GM15510 (cell line): Measurements from ENCODE around the gene FAM234A.

Source experiments
- POLR2A ChIP-seq: IDR thresholded peaks from 3 replicates; pipeline ENCODE4 v1.6.1; 2011; ENCODE audit warnings: borderline replicate concordance; ENCODE audit not compliant: insufficient read length; ENCODE audit errors: extremely low read depth

FAM234A gene

DNA sequence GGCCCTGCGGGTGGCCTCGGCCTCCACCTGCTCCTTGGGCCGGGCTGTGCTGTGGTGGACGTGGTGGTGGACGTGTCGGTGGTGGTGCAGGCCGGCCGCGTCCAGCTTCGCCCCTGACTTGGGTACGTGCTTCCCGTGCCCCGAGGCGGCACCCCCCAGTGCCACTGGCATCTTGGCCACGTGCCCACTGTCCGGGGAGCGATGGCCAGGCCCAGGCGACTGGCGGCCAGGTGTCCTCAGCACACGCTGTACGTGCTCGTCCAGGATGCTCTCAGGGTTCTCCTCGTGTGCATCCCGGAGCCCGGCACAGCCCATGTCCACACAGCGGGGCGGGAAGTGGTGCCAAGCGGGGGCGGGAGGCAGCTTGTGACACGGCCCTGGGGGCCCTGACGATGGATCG lies 63.2 kb downstream of the FAM234A start:
- TF ChIP-seq POLR2A: no peak

DNA sequence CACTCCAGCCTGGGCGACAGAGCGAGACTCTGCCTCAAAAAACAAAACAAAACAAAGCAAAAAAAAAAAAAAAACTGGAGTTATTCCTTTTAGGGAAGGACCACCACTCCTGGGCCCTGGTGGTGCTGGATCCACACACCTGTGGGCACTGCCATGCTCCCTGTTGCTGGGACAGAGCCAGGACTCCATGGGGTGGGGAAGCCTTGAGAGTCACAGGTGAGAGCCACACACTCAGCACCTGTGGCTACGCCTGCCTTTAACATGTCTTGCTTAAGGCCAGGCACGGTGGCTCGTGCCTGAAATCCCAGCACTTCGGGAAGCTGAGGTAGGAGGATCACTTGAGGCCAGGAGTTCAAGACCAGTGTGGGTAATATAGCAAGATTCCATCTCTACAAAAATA lies 66.6 kb downstream of the FAM234A start:
- no peak for TF ChIP-seq POLR2A

DNA sequence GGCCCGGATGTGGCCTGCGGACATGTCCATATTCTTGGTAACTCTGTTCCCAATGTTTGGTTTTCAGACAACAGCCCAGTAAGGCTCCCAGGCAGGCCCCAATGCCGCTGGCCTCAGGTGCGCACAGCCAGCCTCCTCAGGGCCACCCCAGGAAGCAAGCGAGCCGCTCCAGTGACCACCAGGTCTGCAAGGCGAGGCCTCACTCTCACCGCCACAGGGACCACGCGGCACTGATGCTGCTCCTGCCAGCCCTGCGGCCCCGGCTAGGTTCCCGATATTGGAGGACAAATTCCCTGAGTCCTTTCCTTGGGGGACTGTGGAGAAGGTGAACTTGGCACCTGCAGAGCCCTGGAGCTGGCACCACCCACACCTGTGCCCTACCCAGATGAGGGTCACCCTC lies 67.3 kb downstream of the FAM234A start:
- TF ChIP-seq POLR2A: no peak

DNA sequence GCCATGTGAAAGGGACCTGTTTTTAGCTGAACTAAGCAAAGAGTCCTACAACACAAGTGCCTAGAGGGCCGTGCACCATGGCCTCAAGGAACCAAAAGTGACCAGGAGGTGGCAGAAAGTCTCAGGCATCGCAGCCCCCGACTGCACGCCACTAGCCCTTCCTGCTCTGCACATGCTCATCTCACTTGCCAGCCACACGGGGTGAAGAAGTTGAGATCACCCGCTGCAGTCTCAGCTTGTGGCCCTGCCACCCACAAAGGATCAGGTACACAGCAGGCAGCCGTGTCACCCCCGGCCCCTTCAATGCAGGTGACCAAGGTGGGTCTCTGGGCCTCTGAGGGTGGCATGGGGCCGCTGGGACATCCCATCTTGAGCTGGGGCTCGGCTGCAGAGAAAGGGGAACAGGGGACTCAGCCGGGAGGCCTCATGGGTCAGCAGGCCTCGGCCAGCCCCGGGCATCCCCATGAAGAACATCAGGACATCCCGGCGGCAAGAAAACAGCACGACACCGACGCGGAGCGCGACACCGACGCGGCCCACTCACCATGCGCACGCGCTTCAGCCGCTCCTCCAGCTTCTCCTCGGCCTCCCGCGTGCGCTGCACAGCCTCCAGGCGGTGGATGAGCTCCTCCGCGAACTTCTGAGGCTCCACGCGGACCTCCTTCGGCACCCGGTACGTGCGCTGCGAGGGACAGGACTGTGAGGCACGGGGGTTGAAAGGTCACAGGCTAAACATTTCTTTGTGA lies 69.3 kb downstream of the FAM234A start:
- no peak for TF ChIP-seq POLR2A

DNA sequence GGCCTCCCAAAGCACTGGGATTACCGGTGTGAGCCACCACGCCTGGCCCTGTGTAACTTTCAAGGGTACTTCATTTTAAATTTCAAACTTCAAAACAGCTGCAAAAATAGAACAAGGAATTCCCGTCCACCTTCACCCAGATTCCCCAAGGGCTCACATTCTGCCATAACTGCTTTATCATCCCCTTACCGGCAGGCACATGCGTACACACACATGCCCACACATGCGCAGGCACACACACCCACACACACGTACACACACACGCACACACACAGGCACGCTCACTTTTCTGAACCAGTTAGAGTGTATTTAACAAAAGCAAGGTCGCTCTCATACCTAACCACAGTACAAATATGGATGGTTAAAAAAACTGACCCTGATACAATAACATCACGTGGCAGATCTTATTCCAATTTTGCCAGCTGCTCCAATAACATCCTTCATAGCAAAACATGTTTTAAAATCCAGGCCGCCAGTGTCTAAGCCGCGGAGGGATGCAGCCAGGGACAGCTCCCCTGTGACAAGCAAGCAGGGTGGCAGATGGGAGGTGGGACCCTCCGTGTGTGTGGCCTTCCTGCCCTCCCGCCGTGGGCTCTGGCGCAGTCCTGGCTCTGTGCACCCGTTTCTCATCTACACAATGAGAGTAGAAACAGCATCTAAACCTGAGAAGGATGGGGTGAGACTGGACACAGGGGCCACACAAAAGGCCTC lies 71.5 kb downstream of the FAM234A start:
- TF ChIP-seq POLR2A: no peak

DNA sequence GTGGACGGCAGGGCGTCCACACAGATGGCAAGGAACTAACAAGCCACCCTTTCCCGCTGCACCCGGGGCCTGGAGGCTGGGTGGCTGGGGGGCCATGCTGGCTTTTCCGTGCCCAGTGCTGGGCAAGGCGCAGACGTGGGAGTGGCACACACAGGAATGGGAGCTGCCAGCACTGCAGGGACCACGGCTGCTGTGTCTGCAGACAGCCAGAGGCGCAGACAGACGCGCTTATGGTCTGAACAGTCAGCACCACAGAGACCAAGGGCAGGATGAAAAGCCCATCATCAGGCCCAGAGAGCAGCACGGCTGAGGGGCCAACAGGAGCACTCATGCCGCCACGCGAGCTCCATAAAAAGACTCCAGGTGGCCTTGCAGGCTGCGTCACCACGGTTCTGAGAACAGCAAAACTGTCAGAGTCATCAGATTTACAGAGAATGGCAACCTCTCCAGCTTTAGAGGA lies 72.3 kb downstream of the FAM234A start:
- TF ChIP-seq POLR2A: no peak

DNA sequence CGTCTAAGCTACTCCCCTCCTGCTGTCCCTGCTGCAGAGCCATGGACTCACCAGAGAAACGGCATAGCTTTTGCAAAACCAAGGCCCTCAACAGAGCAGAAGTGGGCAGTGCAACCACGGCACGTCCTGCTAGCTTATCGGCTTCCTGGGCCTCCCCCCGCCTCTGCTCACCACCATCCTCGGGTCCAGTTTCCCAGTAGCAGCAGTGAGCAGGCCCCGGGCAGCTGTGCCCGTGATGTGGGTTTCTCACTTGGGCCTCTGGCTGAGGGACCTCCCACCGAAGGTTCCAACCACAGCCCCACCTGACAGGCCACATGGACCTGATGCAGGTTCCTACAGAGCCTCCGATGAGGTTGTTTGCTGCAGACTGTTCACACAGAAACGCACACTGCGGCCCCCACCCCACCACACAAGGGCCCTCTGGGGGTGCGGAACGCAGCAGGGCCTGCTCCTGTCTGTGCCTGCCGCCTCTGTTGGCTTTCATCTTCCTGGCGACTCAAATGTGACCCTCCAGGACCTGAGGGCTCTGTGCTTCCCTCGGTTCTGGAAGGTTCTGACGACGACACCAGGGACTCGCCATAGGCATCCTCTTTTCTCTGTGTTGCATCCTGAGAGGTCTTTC lies 73.2 kb downstream of the FAM234A start:
- no peak for TF ChIP-seq POLR2A

DNA sequence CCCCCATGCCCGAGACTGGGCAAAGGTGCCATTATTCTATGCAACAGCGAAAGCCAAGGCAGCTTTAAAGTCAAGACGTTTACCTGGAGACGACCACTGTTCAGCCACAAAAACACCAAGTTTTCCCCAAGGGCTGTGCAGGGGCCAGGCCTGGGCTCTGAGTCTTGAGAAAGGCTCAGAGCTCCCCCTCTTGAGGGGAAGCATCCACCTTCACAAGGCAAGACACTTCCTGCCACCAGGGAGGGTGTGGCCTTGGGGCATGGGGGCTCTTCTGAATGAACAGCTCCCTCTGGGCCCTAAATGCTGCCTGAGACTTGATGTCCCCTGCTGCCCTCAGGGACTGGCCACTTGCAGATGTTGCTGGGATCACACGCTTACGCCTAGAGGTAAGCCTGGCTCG lies 74.9 kb downstream of the FAM234A start:
- TF ChIP-seq POLR2A: no peak

DNA sequence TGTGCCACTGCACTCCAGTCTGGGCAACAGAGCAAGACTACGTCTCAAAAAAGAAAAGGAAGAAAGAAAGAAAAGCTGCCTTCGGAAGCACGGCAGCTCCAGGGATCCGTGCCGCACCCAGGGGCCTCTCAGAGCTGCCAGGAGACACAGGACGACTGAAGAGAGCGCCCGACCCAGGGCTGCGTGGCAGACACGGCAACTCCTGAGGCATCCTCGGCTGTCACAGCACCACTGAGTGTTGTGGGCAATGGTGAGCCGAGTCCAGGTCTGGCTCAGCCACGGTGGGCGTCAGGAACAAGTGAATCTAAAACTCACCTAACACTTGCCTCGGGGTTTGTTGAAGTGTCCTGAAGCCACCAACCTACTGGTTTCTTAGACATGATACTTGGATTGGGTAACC lies 77.1 kb downstream of the FAM234A start:
- no peak for TF ChIP-seq POLR2A

DNA sequence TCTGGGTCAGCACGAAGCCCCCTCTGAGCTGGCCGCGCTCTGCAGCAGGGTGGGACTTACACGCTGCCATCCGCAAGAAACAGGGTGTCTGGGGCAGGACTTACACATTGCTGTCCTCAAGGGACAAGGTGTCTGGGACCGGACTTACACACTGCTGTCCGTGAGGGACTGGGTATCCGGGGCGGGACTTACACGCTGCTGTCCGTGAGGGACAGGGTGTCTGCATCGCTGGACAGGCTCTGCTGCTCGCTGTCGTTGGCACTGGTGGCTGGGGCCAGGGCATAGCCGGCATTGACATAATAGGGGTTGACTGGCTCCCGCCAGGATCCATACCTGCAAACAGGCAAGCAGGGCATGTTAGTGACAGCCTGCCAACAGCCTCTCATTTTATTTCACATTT lies 79.7 kb downstream of the FAM234A start:
- no peak for TF ChIP-seq POLR2A

DNA sequence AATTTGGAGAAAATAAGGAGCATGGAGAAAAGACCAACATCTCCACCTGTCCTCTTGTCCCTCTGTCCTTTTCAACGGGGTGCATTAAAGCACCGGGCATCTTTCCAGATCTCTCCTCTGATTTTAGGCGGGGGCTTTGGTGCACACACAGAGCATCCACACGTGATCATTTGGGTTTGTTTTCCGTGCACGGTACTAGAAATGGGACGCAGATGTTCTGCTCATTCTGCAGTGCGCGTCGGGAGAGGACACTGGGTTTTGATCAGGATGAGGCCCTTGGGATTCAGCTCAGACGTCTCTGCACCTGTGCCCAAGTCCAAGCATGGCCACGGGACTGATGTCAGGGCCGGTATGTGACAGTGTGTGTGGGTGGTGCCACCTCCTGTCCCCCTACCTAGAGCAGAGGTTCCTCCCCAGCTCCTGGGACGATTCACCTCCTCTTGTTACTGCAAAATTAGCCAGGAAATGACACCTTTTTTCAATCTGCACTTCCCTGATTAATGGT lies 80.2 kb downstream of the FAM234A start:
- TF ChIP-seq POLR2A: no peak
